SK-N-SH (cell line): Measurements from ENCODE around the gene RBM19. TPM values are rescaled to one million over a fixed set of nuclear protein-coding genes. Genes with fewer than 3 reads are reported as not detected.

ENCODE experiments used
- CTCF ChIA-PET: fragments of 300-600, 350-600 bp; formaldehyde crosslinking; extraction: SDS; loops from one replicate; lab custom pipeline; 2021; lab: Yijun Ruan, JAX
- POLR2A ChIA-PET: fragments of 350-600 bp; sonication (Branson Sonifier 250); formaldehyde crosslinking; extraction: SDS; loops from one replicate; lab custom pipeline; 2020; ENCODE audit warnings: antibody characterized with exemption, inconsistent platforms; lab: Yijun Ruan, JAX
- DNase-seq: peaks from one replicate; pipeline ENCODE4 v3.0.0; 2012
- H2AFZ ChIP-seq: fragments of 200-600 bp; sonication (generic); 2 replicates; pipeline ENCODE4 v1.8.1; 2016; ENCODE audit warnings: antibody characterized with exemption, mild to moderate bottlenecking, low read depth
- H3F3A ChIP-seq: fragments of 200-600 bp; sonication (generic); replicated peaks from 2 replicates; pipeline ENCODE3; 2016; ENCODE audit warnings: antibody characterized with exemption, mild to moderate bottlenecking; ENCODE audit not compliant: insufficient read depth
- H3K27ac ChIP-seq, 2 experiments: fragments of 200-500 bp in 1 of 2; fragments of 200-600 bp in 1 of 2; sonication (Bioruptor generic) in 1 of 2; sonication (generic), shearing (Covaris generic) in 1 of 2; 2 replicates each; pipeline versions ENCODE4 v1.5.1 to v1.6.1; 2014 to 2016; ENCODE audit warnings: low read depth in 2 of 2, inconsistent platforms in 1 of 2, low read length in 1 of 2, mild to moderate bottlenecking in 1 of 2, mixed read lengths in 1 of 2
- H3K27me3 ChIP-seq: fragments of 200-600 bp; sonication (generic), shearing (Covaris generic); 2 replicates; pipeline ENCODE4 v1.6.1; 2016; ENCODE audit warnings: mixed run types; ENCODE audit not compliant: insufficient read depth
- H3K36me3 ChIP-seq, 2 experiments: fragments of 200-500 bp in 1 of 2; fragments of 200-600 bp in 1 of 2; sonication (Bioruptor generic) in 1 of 2; sonication (generic) in 1 of 2; replicated peaks in 1 of 2; 2 replicates each; pipeline versions ENCODE3 to v1.5.1; 2014 to 2016; ENCODE audit warnings: low read length in 1 of 2, mild to moderate bottlenecking in 1 of 2; ENCODE audit not compliant: insufficient read depth in 2 of 2, control insufficient read depth in 1 of 2
- H3K4me1 ChIP-seq, 2 experiments: fragments of 200-500 bp in 1 of 2; fragments of 200-600 bp in 1 of 2; sonication (Bioruptor generic) in 1 of 2; sonication (generic), shearing (Covaris generic) in 1 of 2; 2 replicates each; pipeline versions ENCODE4 v1.5.1 to v1.6.1; 2014 to 2016; ENCODE audit warnings: low read depth in 1 of 2, low read length in 1 of 2, mixed run types in 1 of 2; ENCODE audit not compliant: insufficient read depth in 2 of 2, control insufficient read depth in 1 of 2
- H3K4me2 ChIP-seq: fragments of 200-600 bp; sonication (generic), shearing (Covaris generic); 2 replicates; pipeline ENCODE4 v1.6.1; 2017; ENCODE audit warnings: mixed run types
- H3K4me3 ChIP-seq, 2 experiments: fragments of 200-500 bp in 1 of 2; fragments of 200-600 bp in 1 of 2; sonication (Bioruptor generic) in 1 of 2; sonication (generic), shearing (Covaris generic) in 1 of 2; 2 replicates each; pipeline versions ENCODE4 v1.5.1 to v1.8.1; 2014 to 2016; ENCODE audit warnings: low read depth in 2 of 2, inconsistent platforms in 1 of 2, low read length in 1 of 2, mild to moderate bottlenecking in 1 of 2, mixed read lengths in 1 of 2, moderate library complexity in 1 of 2
- H3K79me2 ChIP-seq: fragments of 200-600 bp; sonication (generic); 2 replicates; pipeline ENCODE4 v1.8.1; 2017; ENCODE audit warnings: mild to moderate bottlenecking; ENCODE audit not compliant: insufficient read depth
- H3K9ac ChIP-seq: fragments of 200-600 bp; sonication (generic); 2 replicates; pipeline ENCODE4 v1.6.1; 2017; ENCODE audit warnings: mixed run types
- H3K9me2 ChIP-seq: fragments of 200-600 bp; sonication (generic); 2 replicates; pipeline ENCODE4 v1.6.1; 2017; ENCODE audit warnings: mixed run types
- H3K9me3 ChIP-seq: fragments of 200-600 bp; sonication (generic); 2 replicates; pipeline ENCODE4 v1.6.1; 2017; ENCODE audit warnings: mixed run types, mild to moderate bottlenecking, moderate library complexity
- H4K20me1 ChIP-seq: fragments of 200-600 bp; sonication (generic); 2 replicates; pipeline ENCODE4 v1.6.1; 2017; ENCODE audit warnings: mild to moderate bottlenecking, mixed run types; ENCODE audit not compliant: insufficient read depth
- CHD2 ChIP-seq: fragments of 150-350 bp; IDR thresholded peaks from 2 replicates; pipeline ENCODE4 v1.6.1; 2018; ENCODE audit warnings: low read length; ENCODE audit not compliant: partially characterized antibody
- ELF1 ChIP-seq: IDR thresholded peaks from 2 replicates; pipeline ENCODE4 v1.4.0; 2012
- EP300 ChIP-seq, 2 experiments: IDR thresholded peaks; 2 replicates each; pipeline versions ENCODE4 v1.4.0 to v1.6.1; 2012; ENCODE audit warnings: borderline replicate concordance in 1 of 2, low read depth in 1 of 2, low read length in 1 of 2
- FOSL2 ChIP-seq: IDR thresholded peaks from 2 replicates; pipeline ENCODE4 v1.4.0; 2012; ENCODE audit warnings: low read depth, mild to moderate bottlenecking, moderate library complexity, borderline replicate concordance
- JUND ChIP-seq: IDR thresholded peaks from 2 replicates; pipeline ENCODE4 v1.4.0; 2012
- MAX ChIP-seq: IDR thresholded peaks from 2 replicates; pipeline ENCODE4 v1.4.0; 2012; ENCODE audit warnings: low read depth
- MXI1 ChIP-seq: IDR thresholded peaks from 2 replicates; pipeline ENCODE4 v1.6.1; 2012; ENCODE audit warnings: mild to moderate bottlenecking, low read depth, low read length, improper control_type of control experiment
- NRF1 ChIP-seq: IDR thresholded peaks from 2 replicates; pipeline ENCODE4 v1.6.1; 2012; ENCODE audit warnings: low read depth, mild to moderate bottlenecking, low read length
- PBX3 ChIP-seq: IDR thresholded peaks from 2 replicates; pipeline ENCODE4; 2012
- POLR2AphosphoS5 ChIP-seq: IDR thresholded peaks from 2 replicates; pipeline ENCODE4 v1.6.1; 2012; ENCODE audit warnings: low read depth, low read length
- REST ChIP-seq: IDR thresholded peaks from 2 replicates; pipeline ENCODE4 v1.6.1; 2012; ENCODE audit warnings: mild to moderate bottlenecking, low read depth, low read length, moderate library complexity
- RXRA ChIP-seq: IDR thresholded peaks from 2 replicates; pipeline ENCODE4 v1.4.0; 2012; ENCODE audit warnings: low read depth, mild to moderate bottlenecking, borderline replicate concordance
- SMC3 ChIP-seq: IDR thresholded peaks from 2 replicates; pipeline ENCODE4 v1.6.1; 2012; ENCODE audit warnings: low read depth, low read length, improper control_type of control experiment
- TCF12 ChIP-seq: IDR thresholded peaks from 2 replicates; pipeline ENCODE4 v1.4.0; 2012
- TEAD4 ChIP-seq: IDR thresholded peaks from 2 replicates; pipeline ENCODE4 v1.4.0; 2012; ENCODE audit warnings: mild to moderate bottlenecking, borderline replicate concordance; ENCODE audit not compliant: insufficient read depth
- USF2 ChIP-seq: fragments of 150-350 bp; IDR thresholded peaks from 2 replicates; pipeline ENCODE4 v1.6.1; 2017; ENCODE audit warnings: antibody characterized with exemption, low read length, low read depth, borderline replicate concordance
- WGBS: methylation state at CpG from one replicate; pipeline ENCODE4 v1.1.6; 2017; ENCODE audit warnings: low lambda C conversion rate; 5-methylcytosine and 5-hydroxymethylcytosine counted together
- polyA plus RNA-seq, 3 experiments: library from polyadenylated mRNA; depleted of rRNA; stranded (reverse); fragments of >200 nt; gene quantifications; 2 replicates each; pipeline ENCODE4 v1.2.3, GENCODE V29; 2012
- small RNA-seq, 7 experiments: library from RNA; depleted of rRNA; stranded (forward); fragments of <200 nt; gene quantifications; one replicate each; pipeline ENCODE3, GENCODE V24; 2012

The RBM19 gene
- polyA plus RNA-seq, 1 of the 3 experiments (the other 2 are of a cell fraction), result 16.6 TPM

GRCh38 chr12:113766879-113767878 is 198.9 kb downstream of the RBM19 start:
- H3K9me3 ChIP-seq, result no peaks in the 10 kb centered on the region
- H3K9ac ChIP-seq, result no peak overlapping the region
- no peak overlapping the region for H3K4me3 ChIP-seq
- H3K4me1 ChIP-seq, result peaks cover 2 to 4% of the 10 kb centered on the region in 2 experiments; a peak in 2 of 4 replicates
- ChIA-PET POLR2A (interaction anchor here (0.5 kb wide), 1 partner anchor 405 kb away, joined by 3 read pairs; no protein-coding TSS in a partner anchor), CTCF (interaction anchor here (0.9 to 2.0 kb wide), 3 partner anchors 53 to 307 kb away, joined by 3 to 7 read pairs (median 4); no protein-coding TSS in a partner anchor)
- peak overlapping the region in 1 of 2 experiments; percentile 35; a peak in 2 of 4 replicates for H3K27ac ChIP-seq
- H2AFZ ChIP-seq, result no peak overlapping the region
- H3K27me3 ChIP-seq, result no peaks in the 10 kb centered on the region
- no peak for TF ChIP-seq RXRA
- TF ChIP-seq PBX3, result peak; percentile 7; the same call in 1 of the 2 replicates
- TF ChIP-seq FOSL2, result peak; percentile 90
- no peak for TF ChIP-seq REST
- peak; percentile 34; the same call in 1 of the 2 replicates for TF ChIP-seq TCF12
- peak; percentile 86 for TF ChIP-seq JUND
- no peak for TF ChIP-seq NRF1
- no peak for TF ChIP-seq MXI1
- no peak for TF ChIP-seq ELF1
- no peak for TF ChIP-seq USF2
- no peak for TF ChIP-seq SMC3
- peak; percentile 31; the same call in 1 of the 2 replicates for TF ChIP-seq TEAD4
- TF ChIP-seq CHD2, result no peak
- peak in 1 of 2 experiments; percentile 32; a peak in 1 of 4 replicates for TF ChIP-seq EP300 (IDR thresholded peaks at IDR 0.05; ENCODE audit: borderline replicate concordance in 1 of 2, low read depth in 1 of 2, low read length in 1 of 2)
- TF ChIP-seq POLR2AphosphoS5, result no peak
- 0 out of 2 replicates have a peak, but pooled peaks have one; percentile 33 for TF ChIP-seq MAX
- no peaks in the 10 kb centered on the region for H3K79me2 ChIP-seq
- H3K9me2 ChIP-seq, result no peaks in the 10 kb centered on the region
- H3K36me3 ChIP-seq, result no peaks in the 10 kb centered on the region
- H3F3A ChIP-seq, result peaks cover 10% of the 10 kb centered on the region
- H4K20me1 ChIP-seq, result no peaks in the 10 kb centered on the region
- no peak for DNase-seq
- WGBS, result 56% methylated on average over 4 of the region's 10 CpGs
- peak overlapping the region; percentile 20; the same call in 1 of the 2 replicates for H3K4me2 ChIP-seq

Small RNAs within 50 kb of the gene (small RNA-seq; reads per million reads assigned to genes)
- 0 to 1.6 (median 0) reads per million in 7 experiments for gene DYNLL1P4
